Mammary epithelial cell (primary cell): Measurements from ENCODE around the gene SIRPA.

Source experiments
- CTCF ChIP-seq, 2 donors: IDR thresholded peaks in 1 of 2; conservative IDR thresholded peaks in 1 of 2; 2 replicates each; pipeline ENCODE4 v1.5.1; 2011 to 2012; ENCODE audit warnings: inconsistent platforms in 2 of 2, low read length in 2 of 2, mild to moderate bottlenecking in 2 of 2, control low read depth in 1 of 2, low read depth in 1 of 2; ENCODE audit not compliant: insufficient read depth in 1 of 2; ENCODE audit errors: extremely low read depth in 1 of 2
- EZH2 ChIP-seq: IDR thresholded peaks from 2 replicates; pipeline ENCODE4 v1.6.1; 2012; ENCODE audit warnings: low read length, inconsistent platforms, borderline replicate concordance

- TF ChIP-seq CTCF (conservative IDR thresholded peaks at IDR 0.05 in 1 of 2, IDR thresholded peaks at IDR 0.05 in 1 of 2; ENCODE audit: extremely low read depth in 1 of 2, insufficient read depth in 1 of 2, low read depth in 1 of 2, low read length in 2 of 2) (no peak), EZH2 (no peak)
Observed at GRCh38 chr20:1897541-1897940, 2.3 kb downstream of the SIRPA start.
